ENCODE results near the gene CD34.
A peak's percentile ranks its signal among the peaks of the same experiment; 100 is the strongest.

Gene CD34

DNA sequence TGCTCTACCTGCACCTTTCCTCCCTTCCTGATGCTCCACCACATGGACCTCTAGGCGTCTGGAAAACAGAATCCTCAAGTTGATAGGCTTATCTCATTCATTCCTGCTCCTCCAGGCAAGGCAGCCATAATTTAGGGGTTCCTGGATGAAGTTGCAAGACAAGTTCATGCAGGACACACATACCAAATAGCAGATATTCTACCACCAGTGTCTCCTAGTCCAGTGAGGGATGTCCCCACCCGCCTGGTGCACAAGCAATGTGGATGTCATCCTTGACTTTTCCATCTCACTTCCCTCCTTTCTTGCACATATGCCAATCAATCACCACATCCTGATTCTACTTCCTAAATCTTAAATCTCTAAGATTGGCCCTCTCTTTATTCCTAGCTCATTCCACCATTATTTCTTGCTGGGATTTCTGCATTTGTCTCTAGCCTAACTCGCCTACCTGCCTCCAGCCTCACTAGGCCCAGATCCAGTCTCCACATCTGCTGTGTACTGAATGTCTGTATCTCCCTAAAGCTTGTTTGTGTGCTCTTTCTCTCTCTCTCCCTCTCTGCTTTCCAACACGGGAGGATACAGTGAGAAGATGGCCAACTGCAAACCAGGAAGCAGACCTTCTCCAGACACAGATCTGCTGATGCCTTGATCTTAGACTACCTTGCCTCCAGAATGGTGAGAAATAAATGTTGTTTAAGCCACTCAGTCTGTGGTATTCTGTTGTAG, 40.5 kb downstream of the CD34 start:
- DNase-seq, result no peak

DNA sequence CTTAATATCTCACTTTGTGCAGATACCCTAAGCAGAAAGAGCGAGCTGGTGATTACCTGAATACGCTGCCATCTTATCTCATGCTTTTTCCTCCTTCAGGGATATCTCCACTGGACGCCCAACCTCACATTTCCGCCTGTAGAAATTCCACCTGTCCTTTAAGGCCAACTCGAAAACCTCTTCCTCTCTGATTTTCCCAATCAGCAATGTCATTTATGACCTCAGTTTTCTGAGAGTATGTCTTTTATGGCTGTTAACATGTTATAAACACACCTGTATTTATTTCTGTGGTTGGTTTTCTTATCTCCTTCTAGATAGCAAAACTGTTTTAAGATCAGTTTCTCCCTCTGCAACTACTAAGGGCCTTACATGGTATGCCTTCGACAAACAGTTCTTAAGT, 41.1 kb downstream of the CD34 start:
- DNase-seq, result no peak

DNA sequence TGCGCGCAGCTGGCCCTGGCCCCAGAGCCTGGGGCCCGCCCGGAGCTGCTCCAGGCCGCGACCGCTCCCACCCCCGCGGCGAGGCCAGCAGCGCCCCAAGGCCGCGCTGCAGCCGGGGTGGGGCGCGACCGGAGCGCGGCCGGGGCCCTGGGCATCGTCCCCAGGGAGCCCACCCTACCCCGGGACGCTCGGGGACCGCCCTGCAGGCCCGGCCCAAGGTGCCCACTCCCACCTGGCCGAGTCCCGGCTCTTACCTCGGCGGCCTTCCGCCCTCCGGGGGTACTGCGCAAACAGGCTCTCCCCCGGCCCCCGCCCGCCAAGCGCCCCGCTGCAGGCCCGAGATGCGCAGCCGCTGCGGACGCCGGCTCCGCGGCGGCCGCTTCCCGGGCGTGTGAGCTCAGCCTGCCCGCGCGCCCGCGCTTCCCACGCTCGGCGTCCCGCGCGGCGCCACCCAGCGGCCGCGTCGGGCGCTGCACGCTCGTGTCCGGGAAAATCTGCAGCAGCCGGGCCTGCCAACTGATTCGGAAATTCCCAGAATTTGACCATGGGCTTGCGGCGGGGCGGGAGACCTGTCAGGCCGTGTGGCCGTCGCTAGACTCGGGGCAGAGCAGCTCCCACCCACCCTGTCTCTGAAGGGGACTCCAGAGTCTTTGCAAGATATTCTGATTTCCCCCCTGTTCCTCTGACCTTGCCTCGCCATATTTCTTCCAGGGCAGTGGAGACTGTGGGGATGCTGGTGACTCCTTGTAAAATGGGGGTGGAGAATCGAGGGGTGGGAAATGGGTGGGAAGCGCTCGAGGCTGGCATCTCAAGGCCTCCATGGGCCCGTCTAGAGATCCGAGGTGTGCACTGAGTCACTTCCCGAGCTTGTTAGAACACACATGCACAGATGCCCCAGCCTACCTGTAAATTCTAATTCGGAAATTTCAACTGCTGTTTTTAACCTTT, 41.9 kb downstream of the CD34 start:
- peak; percentile 28 to 66 (median 48) for DNase-seq

DNA sequence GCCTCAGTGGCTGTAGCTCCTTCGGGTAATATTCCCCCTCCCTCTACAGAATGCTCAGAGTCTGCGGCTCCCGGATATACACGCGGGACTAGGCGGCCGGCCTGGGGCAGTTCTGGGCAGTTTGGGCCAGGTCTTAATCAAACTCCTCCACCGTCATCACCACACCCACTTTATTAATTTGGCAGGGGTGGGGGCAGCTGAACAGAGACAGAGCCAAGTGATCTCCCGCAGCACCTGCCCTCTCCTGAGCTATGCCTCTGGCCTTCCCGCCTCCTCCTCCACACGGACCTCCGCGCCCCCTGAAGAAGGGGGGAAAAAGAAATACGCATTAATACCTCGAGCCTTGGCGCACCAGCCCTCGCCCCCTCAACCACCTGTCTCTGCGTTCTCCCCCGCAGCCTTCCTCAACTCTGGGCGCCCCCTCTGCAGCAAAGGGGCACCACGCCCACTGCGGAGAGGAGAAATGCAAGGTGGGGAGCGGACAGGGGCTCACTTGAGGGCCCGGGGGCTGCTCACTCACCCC, 42.6 kb downstream of the CD34 start:
- DNase-seq, result no peak

DNA sequence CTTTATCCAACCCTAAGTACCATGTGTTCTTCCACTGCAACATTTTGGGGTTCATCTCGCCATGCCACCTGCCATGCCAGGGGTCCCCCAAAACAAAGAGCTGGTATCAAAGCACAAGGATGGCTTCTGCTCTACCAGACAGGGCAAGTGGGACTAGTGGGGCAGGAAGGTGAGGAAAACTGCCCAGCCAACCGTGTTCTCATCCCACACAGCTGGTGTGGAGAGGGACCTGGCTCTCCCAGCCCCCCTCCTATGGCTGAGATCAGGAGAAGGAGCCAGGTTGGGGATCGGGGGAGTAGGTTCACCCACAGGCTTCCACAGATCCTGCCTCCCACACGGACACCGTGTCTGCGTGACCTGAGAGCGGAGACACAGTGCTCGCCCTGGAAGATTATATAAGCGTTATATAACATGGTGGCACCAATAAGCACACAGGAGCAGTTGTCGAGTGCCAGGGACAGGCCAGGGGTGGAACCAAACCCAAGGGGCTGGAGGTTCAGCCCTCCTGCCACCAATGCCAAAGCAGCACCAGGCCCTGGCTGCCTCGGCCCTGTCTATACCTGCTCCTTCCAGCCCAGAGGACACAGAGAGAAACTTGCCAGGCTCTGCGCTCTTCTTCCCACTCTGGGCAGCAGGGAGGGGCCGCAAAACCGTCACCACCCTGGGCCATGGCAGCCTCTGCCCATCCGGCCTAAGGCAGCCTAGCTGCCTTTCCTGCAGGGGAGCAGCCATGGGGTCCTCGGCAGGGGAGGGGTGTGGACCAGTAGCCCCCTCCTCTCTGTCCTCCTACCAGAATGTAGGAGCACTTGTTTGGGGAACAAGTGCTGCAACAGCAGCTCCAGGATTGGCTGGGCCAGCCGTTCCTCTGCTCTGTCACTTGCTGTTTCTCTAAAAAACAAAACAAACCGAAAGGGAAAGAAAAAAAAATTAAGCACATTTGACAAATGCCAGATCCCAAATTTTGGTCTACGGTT, 43.5 kb downstream of the CD34 start:
- DNase-seq, result no peak

DNA sequence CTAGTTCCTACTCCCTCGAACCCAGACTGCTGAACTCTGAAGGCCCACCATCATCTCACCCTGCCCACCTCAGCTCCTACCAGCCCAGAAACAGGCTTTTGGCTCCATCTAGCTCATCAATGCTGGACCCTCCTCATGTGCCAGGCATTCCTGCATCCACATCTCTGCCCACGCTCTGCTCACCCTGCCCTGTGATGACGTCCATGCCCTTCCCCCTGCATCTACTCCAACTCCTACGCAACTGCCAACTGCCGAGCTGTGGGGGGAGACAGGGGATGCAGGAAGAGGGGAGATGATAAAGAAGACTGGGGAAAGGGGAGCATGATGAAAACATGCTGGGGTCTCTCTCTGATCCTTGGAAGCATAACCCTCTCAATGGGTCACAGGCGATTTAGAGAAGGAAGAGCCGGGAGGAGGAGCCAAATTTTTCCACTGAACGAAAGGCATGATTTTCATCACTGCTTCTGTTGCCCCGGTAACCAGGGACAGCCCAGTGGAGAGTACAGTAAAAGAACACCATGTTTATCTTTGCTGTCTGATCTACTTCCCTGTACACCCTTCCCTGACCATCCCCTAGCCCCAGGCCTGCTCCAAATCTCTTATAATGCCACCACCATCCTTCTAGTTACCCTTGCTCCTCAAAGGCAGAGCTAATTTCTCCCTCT, 44.3 kb downstream of the CD34 start:
- DNase-seq, result no peak

DNA sequence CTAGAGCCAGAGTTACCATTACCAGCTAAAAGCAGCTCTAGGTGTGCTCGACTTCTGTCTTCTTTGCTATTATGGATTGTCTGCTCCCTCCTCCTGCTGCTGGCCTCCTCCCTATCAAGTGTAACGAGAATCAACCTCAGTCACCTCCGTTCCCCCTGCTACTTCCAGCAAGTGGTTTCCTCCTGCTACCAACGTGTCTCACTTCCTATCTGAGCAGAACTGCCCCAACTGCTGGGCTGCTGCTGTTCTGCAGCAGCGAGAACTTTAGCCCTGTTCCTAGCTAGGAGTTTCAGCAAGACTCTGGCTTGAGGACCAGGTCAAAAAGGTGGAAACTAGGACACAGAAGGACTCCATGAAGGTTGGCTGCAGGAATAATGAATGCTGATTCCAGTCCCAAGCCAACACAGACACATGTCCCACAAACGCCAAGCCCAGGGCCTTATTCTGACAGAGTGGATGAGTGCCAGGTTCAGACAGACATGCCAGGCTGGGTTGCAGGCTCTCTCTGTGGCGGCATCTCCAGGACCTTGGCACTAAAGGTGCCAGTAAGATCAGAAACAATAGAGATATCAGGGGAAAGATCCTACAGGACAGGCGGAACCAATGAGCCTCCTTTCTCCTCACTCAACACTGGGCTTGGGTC, 46.9 kb downstream of the CD34 start:
- peak in 1 of 4 experiments; percentile 17 for DNase-seq

DNA sequence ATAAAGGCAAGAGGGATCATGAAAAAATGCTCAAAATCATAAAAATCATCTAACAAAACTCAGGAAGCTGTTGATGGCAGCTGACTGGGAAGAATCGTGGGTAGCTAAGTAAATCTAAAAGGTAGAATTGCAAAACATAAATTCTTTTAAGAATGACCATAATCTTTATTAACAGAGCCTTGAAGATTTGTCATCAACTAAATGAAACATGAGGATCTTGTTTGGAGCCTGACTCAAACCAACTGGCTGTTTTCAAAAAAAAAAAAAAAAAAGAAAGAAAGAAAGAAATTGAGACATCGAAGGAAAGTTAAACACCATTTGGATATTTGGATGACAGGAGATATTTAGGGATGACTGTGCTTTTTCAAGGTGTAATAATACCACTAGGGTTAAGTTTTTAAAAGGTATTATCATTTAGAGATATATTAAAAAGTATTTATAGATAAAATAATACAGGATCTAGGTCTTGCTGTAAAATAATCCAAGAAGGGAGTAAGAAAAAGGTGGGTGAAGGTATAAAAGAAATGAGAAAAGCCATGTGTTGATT, 48.6 kb downstream of the CD34 start:
- DNase-seq, result no peak

DNA sequence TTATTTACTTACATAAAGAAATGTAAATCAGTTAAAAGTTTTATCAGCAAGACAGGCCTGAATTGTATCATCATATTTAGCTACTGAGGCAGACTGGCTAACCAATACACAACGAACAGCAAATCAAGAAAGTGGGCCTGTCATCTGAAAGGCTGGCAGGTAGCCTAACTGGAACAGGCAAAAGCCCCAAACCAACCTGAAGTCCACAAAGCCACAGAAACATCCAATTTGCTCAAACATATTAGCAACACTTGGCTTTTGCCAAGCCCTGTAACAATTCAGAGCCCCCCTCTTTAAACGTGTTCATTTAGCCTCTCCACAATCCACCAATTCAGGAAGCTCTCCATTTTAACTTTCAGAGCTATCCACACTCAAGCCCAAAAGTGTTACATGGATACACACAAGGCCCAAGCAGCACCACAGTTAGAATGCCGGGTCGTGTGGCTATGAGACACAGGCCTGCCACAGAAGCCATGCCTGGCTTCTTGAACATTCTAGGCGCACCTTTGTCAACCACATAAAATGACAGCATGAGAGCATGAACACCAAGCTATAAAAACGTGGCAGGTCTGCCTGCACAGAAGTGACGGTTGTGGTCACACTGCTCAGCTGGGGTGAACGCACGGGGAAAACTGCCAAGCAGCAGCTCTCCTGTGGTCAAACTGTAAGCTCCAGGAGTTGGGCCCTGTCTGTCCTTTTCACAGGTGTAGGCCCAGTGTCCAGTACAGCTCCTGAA, 49.3 kb downstream of the CD34 start:
- peak in 1 of 4 experiments; percentile 11 for DNase-seq

DNA sequence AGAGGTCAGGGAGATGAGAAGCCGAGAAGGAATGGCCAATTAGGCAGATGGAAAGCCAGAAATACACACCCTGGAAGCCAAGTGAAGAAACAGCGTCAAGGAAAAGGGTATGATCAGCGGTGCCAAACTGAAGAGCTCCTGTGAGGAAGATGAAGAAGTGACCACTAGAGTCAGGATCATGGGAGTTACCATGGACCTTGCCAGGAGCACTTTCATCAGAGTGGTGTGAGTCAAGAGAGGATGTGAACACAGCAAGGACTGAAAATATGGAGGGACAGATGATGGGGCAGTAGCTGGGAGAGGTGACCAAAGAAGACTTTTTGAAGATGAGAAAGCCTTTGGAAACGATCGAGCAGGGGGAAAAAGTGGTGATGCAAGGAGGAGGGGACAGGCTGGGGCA, 50.4 kb downstream of the CD34 start:
- DNase-seq, result no peak

DNA sequence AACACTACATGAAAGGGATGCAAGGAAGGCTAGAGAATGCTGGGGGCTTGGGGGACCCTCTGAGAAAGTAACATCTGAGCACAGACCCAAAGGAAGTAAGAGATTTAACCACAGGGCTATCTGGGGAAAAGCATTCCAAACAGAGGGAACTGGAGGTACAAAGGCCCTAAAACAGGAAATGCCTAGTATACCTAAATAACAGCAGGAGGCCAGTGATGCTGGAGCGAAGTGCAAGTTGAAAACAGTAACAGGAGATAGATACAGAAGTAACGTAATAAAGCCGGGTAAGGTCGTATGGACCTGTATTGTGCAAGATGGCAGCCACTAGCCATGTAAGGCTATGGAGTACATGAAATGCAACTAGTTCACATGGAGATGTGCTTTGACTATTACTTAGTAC, 52.1 kb downstream of the CD34 start:
- DNase-seq, result no peak

DNA sequence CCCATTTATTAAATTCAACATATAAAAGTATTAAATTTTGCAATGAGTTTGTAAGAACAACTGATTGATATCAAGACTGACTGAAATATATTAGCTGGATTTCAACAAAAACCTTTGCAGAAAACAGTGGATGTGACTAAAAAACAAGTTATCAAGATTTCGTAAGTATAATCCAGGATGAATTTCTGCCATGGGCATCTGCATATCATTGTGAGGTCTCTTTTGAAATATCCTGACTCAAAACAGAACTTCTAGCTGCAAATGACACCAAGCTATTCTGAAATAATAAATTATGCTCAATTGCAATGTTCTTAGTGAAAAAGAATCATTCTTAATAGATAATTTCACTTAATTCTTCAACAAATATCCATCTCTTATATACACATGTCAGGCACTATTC, 52.6 kb downstream of the CD34 start:
- DNase-seq, result no peak

DNA sequence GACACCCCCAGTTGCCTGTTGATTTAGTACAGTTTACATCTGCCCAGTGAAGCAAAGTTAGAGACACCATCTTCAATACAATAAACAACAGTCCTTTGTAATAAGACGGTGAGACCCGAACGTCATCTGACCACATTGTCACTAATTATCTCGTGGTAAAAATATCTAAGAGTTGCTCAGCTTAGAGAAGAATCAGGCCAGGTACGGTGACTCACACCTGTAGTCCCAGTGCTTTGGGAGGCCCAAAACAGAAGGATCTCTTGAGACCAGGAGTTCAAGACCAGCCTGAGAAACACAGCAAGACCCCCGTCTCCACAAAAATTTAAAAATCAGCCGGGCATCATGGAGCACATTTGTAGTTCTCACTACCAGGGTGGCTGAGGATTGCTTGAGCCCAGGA, 53.5 kb downstream of the CD34 start:
- no peak for DNase-seq

DNA sequence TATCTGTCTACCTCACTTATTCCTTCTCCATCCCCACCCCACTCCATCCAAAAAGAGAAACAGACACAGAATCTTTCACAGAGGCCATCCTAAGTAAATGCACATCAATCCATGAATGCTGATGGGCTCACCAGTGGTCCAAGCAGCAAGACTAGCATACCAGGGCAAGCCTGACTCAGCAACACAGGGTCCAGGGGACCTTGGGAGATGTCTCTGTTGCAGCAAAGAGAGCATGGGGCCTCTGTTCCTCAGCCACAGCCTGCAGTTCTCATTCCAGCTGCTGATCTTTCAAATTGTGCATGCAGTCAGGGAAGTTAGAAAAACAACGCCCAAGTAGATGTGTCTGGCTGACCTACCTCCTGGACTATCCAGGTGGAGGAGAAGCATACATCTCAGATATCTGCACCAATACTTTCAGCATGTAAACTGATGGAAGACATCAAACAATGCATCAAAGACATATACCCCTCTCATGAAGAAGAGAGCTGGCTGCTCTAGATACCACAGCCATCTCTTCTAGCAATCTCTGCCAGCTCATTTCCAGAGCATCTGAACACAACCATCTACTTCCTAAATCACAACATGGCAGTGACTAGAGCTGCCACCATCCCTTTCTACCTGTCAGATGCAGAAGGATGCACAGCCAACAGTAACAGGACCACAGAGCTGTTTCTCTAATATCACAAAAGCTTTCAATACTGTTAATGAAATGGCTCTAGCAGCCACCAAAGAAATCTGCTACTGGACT, 54.5 kb downstream of the CD34 start:
- DNase-seq, result no peak

DNA sequence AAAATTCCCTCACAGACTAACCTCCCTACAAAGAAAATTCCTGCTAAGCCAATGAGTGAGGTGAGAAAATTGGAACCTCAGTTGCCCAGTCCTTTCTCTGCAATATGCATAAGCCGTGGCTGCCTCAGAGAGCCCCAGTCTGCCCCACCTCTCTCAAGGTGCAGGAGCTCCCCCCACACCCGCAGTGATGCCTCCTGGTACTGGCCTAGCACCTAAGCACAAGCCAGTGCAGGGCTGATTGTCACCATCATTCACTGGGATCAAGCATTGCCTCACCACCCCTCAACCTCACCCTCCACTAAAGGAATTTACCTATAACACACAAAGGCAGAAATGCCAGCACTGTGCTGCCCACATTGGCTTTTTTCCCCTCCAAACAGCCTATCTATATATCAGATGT, 56.9 kb downstream of the CD34 start:
- no peak for DNase-seq

DNA sequence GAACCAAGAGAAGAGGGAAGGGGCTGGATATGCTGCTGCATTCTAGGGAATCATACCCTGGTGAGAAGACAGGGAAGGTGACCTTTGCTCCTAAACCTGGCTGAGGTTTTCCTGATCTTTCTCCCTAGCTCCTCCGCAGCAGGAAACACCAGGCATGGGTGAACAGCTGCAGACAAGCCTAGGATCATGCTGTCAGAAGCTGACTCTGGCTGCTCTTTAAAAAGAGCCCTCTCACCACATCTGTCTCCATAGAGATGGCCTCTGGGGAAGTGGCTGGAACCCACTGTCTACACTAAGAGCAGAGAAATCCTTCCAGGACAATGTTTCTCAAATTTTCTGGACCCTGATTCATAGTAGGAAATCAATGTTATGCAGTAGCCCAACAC, 57.6 kb downstream of the CD34 start:
- DNase-seq, result no peak

DNA sequence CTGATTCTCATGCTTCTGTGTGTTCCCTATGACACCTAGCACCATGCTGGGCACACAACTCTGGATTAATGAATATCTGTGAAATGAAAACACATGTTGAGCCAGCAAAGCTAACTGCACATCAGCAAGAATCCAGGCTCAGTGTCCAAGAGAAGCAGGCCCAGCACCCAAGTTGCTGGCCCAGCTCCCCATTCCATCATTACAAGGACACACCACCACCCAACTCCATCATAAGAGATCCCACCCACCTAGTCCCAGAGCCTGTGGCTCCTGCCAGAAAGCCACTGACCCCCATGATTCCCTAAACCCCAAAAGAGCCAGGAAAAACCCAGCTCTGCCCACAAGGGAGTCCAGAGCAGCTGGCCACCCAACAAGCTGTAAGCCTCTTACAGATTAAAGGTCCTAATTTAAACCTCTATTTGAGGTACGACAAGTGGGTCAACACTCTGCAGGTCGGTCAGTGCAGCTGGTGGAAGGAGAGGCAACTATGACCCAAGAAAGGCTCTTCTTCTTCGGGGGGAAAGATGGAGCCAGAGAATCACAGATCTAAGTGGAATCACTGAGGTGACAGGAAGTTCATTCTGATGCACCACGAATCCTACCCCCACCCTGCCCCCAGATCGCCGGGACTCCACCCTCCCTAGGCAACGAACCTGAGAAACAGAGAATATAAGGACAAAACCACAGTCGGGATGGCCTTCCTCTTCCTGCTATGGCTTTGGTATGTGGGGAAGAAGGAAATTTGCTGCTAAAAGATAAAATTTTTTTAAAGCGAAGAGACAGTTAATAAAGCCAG, 58.2 kb downstream of the CD34 start:
- DNase-seq, result no peak

DNA sequence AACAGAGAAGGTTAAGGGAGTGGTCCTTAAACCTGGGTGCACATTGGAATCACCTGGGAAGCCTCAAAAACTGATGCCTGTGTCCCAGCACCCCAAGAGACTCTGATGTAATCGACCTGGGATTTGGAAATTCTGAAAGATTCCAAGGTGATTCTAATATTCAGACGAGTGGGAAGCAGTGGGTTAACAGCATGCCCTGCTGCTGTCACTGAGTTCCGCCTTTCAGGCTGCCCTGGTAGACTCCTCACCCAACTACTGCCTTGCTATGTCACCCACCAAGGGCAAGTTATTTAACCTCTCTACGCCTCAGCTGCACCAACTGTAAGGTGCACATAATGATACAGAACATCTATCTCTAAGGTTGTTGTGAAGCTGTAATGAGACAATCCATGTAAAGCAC, 59.2 kb downstream of the CD34 start:
- DNase-seq, result no peak

All from activated naive CD4-positive, alpha-beta T cell (primary cell).